SK-N-SH treated with all-trans-retinoic acid at 6 μM for 48 hours (cell line): ENCODE data around the gene BEST3.

Experiments
- ATAC-seq: fragments of 200-7000 bp; cut with Tn5 transposase; 3 replicates; pipeline ENCODE4 v1.9.1; 2020; ENCODE audit warnings: mild to moderate bottlenecking, moderate library complexity
- ARNTL ChIP-seq: fragments of 450-650 bp; formaldehyde crosslinking; IDR thresholded peaks from 2 replicates; pipeline ENCODE4 v1.5.0; 2020; ENCODE audit warnings: low read depth, mild to moderate bottlenecking, moderate library complexity, borderline replicate concordance
- BACH2 ChIP-seq: fragments of 250-450 bp; sonication (Bioruptor Pico); IDR thresholded peaks from 2 replicates; pipeline ENCODE4 v1.9.0; 2021; ENCODE audit warnings: mild to moderate bottlenecking, borderline replicate concordance
- CSDC2 ChIP-seq: fragments of 250-450 bp; sonication (Bioruptor Pico); IDR thresholded peaks from 2 replicates; pipeline ENCODE4 v1.5.0; 2020; ENCODE audit warnings: mild to moderate bottlenecking, moderate library complexity
- ESRRG ChIP-seq: fragments of 250-450 bp; sonication (Bioruptor Pico); IDR thresholded peaks from 2 replicates; pipeline ENCODE4 v1.6.1; 2021; ENCODE audit warnings: mild to moderate bottlenecking
- GLIS3 ChIP-seq: fragments of 250-450 bp; sonication (Bioruptor Pico); IDR thresholded peaks from 2 replicates; pipeline ENCODE4 v1.5.0; 2020; ENCODE audit warnings: mild to moderate bottlenecking, moderate library complexity
- ISL1 ChIP-seq: fragments of 250-450 bp; sonication (Bioruptor Pico); IDR thresholded peaks from 2 replicates; pipeline ENCODE4 v2.1.2; 2022; ENCODE audit warnings: mild to moderate bottlenecking, moderate library complexity
- OSR1 ChIP-seq: fragments of 250-450 bp; sonication (Bioruptor Pico); IDR thresholded peaks from 2 replicates; pipeline ENCODE4 v1.8.0; 2022; ENCODE audit warnings: moderate library complexity, mild to moderate bottlenecking, inconsistent platforms
- PPARA ChIP-seq: fragments of 250-450 bp; sonication (Bioruptor Pico); IDR thresholded peaks from 2 replicates; pipeline ENCODE4 v1.5.0; 2020; ENCODE audit warnings: mild to moderate bottlenecking, borderline replicate concordance
- RARB ChIP-seq: fragments of 250-450 bp; sonication (Bioruptor Pico); IDR thresholded peaks from 2 replicates; pipeline ENCODE4 v1.8.0; 2021; ENCODE audit warnings: mild to moderate bottlenecking, moderate library complexity
- SNAI2 ChIP-seq: fragments of 250-450 bp; sonication (Bioruptor Pico); IDR thresholded peaks from 2 replicates; pipeline ENCODE4 v1.5.0; 2020; ENCODE audit warnings: mild to moderate bottlenecking, moderate library complexity
- TCF4 ChIP-seq: fragments of 250-450 bp; sonication (Bioruptor Pico); IDR thresholded peaks from 2 replicates; pipeline ENCODE4 v1.8.0; 2021; ENCODE audit warnings: mild to moderate bottlenecking, moderate library complexity, borderline replicate concordance
- TOX ChIP-seq: fragments of 250-450 bp; sonication (Bioruptor Pico); IDR thresholded peaks from 2 replicates; pipeline ENCODE4 v1.8.0; 2021; ENCODE audit warnings: mild to moderate bottlenecking, moderate library complexity, borderline replicate concordance
- TSHZ2 ChIP-seq: fragments of 250-450 bp; sonication (Bioruptor Pico); IDR thresholded peaks from 2 replicates; pipeline ENCODE4 v1.5.0; 2020; ENCODE audit warnings: mild to moderate bottlenecking, moderate library complexity
- ZC3H10 ChIP-seq: fragments of 250-450 bp; sonication (Bioruptor Pico); IDR thresholded peaks from 2 replicates; pipeline ENCODE4 v1.5.1; 2021; ENCODE audit warnings: mild to moderate bottlenecking, moderate library complexity
- ZFP3 ChIP-seq: fragments of 250-450 bp; sonication (Bioruptor Pico); IDR thresholded peaks from 2 replicates; pipeline ENCODE4 v1.5.0; 2020; ENCODE audit warnings: mild to moderate bottlenecking, moderate library complexity
- ZFP30 ChIP-seq: fragments of 450-650 bp; formaldehyde crosslinking; IDR thresholded peaks from 2 replicates; pipeline ENCODE4 v1.5.0; 2022; ENCODE audit warnings: mild to moderate bottlenecking, moderate library complexity
- ZNF565 ChIP-seq: fragments of 450-650 bp; formaldehyde crosslinking; conservative IDR thresholded peaks from 2 replicates; pipeline ENCODE4 v1.5.0; 2020; ENCODE audit warnings: low read depth, mild to moderate bottlenecking, moderate library complexity
- ZNF70 ChIP-seq: fragments of 450-650 bp; formaldehyde crosslinking; IDR thresholded peaks from 2 replicates; pipeline ENCODE4 v1.5.0; 2020; ENCODE audit warnings: mild to moderate bottlenecking, moderate library complexity
- ZNF8 ChIP-seq: fragments of 450-650 bp; formaldehyde crosslinking; IDR thresholded peaks from 2 replicates; pipeline ENCODE4 v1.5.0; 2020; ENCODE audit warnings: mild to moderate bottlenecking, moderate library complexity
- TF ChIP-seq, protein P1 (sequence below): fragments of 250-450 bp; sonication (Bioruptor Pico); IDR thresholded peaks from 2 replicates; pipeline ENCODE4 v1.5.1; 2020; ENCODE audit warnings: low read depth, mild to moderate bottlenecking, moderate library complexity
- TF ChIP-seq, protein P2 (sequence below): fragments of 250-450 bp; sonication (Bioruptor Pico); IDR thresholded peaks from 2 replicates; pipeline ENCODE4 v1.8.0; 2020; ENCODE audit warnings: mild to moderate bottlenecking, moderate library complexity, borderline replicate concordance

The BEST3 gene

GRCh38 chr12:69663726-69664125 lies 35.4 kb downstream of the BEST3 start:
- no peak for ATAC-seq
- TF ChIP-seq ARNTL (CRISPR knock-in tag): no peak
- no peak for TF ChIP-seq TOX
- TF ChIP-seq ZNF8 (CRISPR knock-in tag): no peak
- no peak for TF ChIP-seq TCF4
- TF ChIP-seq ZNF565 (CRISPR knock-in tag): no peak
- TF ChIP-seq CSDC2 (CRISPR knock-in tag): no peak
- TF ChIP-seq ZFP30 (CRISPR knock-in tag): no peak
- no peak for TF ChIP-seq OSR1 (CRISPR knock-in tag)
- no peak for TF ChIP-seq ISL1 (CRISPR knock-in tag)
- TF ChIP-seq ESRRG (CRISPR knock-in tag): no peak
- no peak for TF ChIP-seq ZC3H10 (CRISPR knock-in tag)
- no peak for TF ChIP-seq ZFP3
- TF ChIP-seq RARB (CRISPR knock-in tag): no peak
- TF ChIP-seq, protein P1, sequence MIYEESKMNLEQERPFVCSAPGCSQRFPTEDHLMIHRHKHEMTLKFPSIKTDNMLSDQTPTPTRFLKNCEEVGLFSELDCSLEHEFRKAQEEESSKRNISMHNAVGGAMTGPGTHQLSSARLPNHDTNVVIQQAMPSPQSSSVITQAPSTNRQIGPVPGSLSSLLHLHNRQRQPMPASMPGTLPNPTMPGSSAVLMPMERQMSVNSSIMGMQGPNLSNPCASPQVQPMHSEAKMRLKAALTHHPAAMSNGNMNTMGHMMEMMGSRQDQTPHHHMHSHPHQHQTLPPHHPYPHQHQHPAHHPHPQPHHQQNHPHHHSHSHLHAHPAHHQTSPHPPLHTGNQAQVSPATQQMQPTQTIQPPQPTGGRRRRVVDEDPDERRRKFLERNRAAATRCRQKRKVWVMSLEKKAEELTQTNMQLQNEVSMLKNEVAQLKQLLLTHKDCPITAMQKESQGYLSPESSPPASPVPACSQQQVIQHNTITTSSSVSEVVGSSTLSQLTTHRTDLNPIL (CRISPR knock-in tag): no peak
- TF ChIP-seq TSHZ2: no peak
- TF ChIP-seq, protein P2, sequence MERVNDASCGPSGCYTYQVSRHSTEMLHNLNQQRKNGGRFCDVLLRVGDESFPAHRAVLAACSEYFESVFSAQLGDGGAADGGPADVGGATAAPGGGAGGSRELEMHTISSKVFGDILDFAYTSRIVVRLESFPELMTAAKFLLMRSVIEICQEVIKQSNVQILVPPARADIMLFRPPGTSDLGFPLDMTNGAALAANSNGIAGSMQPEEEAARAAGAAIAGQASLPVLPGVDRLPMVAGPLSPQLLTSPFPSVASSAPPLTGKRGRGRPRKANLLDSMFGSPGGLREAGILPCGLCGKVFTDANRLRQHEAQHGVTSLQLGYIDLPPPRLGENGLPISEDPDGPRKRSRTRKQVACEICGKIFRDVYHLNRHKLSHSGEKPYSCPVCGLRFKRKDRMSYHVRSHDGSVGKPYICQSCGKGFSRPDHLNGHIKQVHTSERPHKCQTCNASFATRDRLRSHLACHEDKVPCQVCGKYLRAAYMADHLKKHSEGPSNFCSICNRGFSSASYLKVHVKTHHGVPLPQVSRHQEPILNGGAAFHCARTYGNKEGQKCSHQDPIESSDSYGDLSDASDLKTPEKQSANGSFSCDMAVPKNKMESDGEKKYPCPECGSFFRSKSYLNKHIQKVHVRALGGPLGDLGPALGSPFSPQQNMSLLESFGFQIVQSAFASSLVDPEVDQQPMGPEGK (CRISPR knock-in tag): no peak
- TF ChIP-seq, all 23 proteins: peak for 0

GRCh38 chr12:69662764-69663163 lies 36.3 kb downstream of the BEST3 start:
- TF ChIP-seq ZNF70 (CRISPR knock-in tag) (no peak), RARB (CRISPR knock-in tag) (no peak), TSHZ2 (no peak), TOX (no peak), BACH2 (no peak), ZNF565 (CRISPR knock-in tag) (no peak), TCF4 (no peak), ISL1 (CRISPR knock-in tag) (no peak), ESRRG (CRISPR knock-in tag) (no peak), PPARA (no peak), ZNF8 (CRISPR knock-in tag) (no peak), GLIS3 (CRISPR knock-in tag) (no peak)
- no peak for ATAC-seq

GRCh38 chr12:69661386-69661785 lies 37.7 kb downstream of the BEST3 start:
- ATAC-seq: no peak
- TF ChIP-seq, protein P2 (CRISPR knock-in tag): no peak
- TF ChIP-seq ZNF565 (CRISPR knock-in tag): no peak
- no peak for TF ChIP-seq SNAI2 (CRISPR knock-in tag)
- TF ChIP-seq, protein P1 (CRISPR knock-in tag): no peak
- no peak for TF ChIP-seq TSHZ2
- TF ChIP-seq TCF4: no peak
- no peak for TF ChIP-seq ARNTL (CRISPR knock-in tag)
- TF ChIP-seq ZNF70 (CRISPR knock-in tag): no peak
